ENCODE data around the gene NECAB3.

DNA sequence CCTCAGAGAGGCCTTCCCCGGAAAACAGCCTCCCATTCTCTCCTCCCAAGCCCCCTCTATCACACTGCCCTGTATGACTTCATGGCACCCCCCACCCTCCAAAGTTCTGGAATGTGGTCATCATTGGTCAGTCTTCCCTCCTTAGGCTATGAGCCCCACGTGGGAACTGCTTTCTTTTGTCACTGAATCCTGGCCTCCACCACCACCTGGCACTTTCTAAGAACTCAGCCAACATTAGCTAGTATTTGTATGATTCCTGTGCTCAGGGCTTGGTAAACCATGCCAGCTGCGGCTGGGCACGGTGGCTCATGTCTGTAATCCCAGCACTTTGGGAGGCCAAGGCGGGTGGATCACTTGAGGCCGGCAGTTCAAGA lies 20.4 kb upstream of the NECAB3 start:
- TF ChIP-seq, protein P1, sequence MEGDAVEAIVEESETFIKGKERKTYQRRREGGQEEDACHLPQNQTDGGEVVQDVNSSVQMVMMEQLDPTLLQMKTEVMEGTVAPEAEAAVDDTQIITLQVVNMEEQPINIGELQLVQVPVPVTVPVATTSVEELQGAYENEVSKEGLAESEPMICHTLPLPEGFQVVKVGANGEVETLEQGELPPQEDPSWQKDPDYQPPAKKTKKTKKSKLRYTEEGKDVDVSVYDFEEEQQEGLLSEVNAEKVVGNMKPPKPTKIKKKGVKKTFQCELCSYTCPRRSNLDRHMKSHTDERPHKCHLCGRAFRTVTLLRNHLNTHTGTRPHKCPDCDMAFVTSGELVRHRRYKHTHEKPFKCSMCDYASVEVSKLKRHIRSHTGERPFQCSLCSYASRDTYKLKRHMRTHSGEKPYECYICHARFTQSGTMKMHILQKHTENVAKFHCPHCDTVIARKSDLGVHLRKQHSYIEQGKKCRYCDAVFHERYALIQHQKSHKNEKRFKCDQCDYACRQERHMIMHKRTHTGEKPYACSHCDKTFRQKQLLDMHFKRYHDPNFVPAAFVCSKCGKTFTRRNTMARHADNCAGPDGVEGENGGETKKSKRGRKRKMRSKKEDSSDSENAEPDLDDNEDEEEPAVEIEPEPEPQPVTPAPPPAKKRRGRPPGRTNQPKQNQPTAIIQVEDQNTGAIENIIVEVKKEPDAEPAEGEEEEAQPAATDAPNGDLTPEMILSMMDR (IDR thresholded peaks at IDR 0.05), result no peak
- no peak for TF ChIP-seq EZH2 (IDR thresholded peaks at IDR 0.05; ENCODE audit: borderline replicate concordance, insufficient read depth, low read depth, low read length, poor library complexity, severe bottlenecking)

Data from B cell (primary cell).